Measurements from ENCODE around the gene GNA12.

GRCh38 chr7:2709553-2710285 is 134.4 kb downstream of the GNA12 start:
- TF ChIP-seq CTCF (IDR thresholded peaks at IDR 0.05 in 4 of 5, conservative IDR thresholded peaks at IDR 0.05 in 1 of 5), result peak; percentile 64 to 84 (median 70)
- TF ChIP-seq POLR2A (IDR thresholded peaks at IDR 0.05), result no peak
